Measurements from ENCODE around the gene RIC3.

Gene RIC3

DNA sequence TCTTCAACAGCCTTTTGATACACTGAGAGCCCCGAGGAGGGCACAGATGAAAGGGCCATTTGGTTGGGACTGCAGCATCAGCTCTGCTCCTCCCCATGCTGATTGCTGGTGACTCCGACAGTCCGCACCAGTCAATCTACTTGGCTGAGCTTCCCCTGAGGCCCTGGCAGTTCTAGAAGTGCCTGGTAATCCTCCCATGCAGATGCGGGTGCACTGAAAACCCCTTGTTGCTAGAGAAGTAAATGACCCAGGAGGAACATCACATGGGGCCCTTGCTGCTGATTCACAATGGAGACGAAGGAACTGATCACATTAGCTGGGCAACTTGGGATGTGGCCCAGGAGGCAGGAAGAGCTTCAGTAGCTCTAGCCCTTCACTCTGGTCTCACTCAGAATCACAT, 35.2 kb upstream of the RIC3 start:
- Histone ChIP-seq H3K9me3 (no peaks in the 10 kb centered on the region), H3K27ac (no peak overlapping the region), H3K36me3 (no peaks in the 10 kb centered on the region), H3K4me1 (ENCODE audit: control insufficient read depth in 1 of 2, insufficient read depth in 1 of 2, low read depth in 1 of 2, low read length in 1 of 2) (no peaks in the 10 kb centered on the region), H3K27me3 (peaks cover 66% of the 10 kb centered on the region), H3K4me3 (ENCODE audit: low read depth in 1 of 2, low read length in 1 of 2) (no peak overlapping the region)
- TF ChIP-seq CTCF (IDR thresholded peaks at IDR 0.05) = no peak

- Histone ChIP-seq H3K9me3 (no peaks in the 10 kb centered on the region), H3K4me1 (ENCODE audit: control insufficient read depth in 1 of 2, insufficient read depth in 1 of 2, low read depth in 1 of 2, low read length in 1 of 2) (no peaks in the 10 kb centered on the region), H3K27me3 (peaks cover 66% of the 10 kb centered on the region), H3K4me3 (ENCODE audit: low read depth in 1 of 2, low read length in 1 of 2) (no peak overlapping the region), H3K27ac (no peak overlapping the region), H3K36me3 (no peaks in the 10 kb centered on the region)
- TF ChIP-seq CTCF (IDR thresholded peaks at IDR 0.05) = no peak
Measured at GRCh38 chr11:8203414-8203715, 34.5 kb upstream of the RIC3 start.

GRCh38 chr11:8202516-8203413, 33.9 kb upstream of the RIC3 start:
- Histone ChIP-seq H3K4me3 (ENCODE audit: low read depth in 1 of 2, low read length in 1 of 2) (no peak overlapping the region), H3K9me3 (no peaks in the 10 kb centered on the region), H3K36me3 (no peaks in the 10 kb centered on the region), H3K27ac (no peak overlapping the region), H3K4me1 (ENCODE audit: control insufficient read depth in 1 of 2, insufficient read depth in 1 of 2, low read depth in 1 of 2, low read length in 1 of 2) (no peaks in the 10 kb centered on the region), H3K27me3 (peaks cover 61% of the 10 kb centered on the region)
- TF ChIP-seq CTCF (IDR thresholded peaks at IDR 0.05) = no peak

DNA sequence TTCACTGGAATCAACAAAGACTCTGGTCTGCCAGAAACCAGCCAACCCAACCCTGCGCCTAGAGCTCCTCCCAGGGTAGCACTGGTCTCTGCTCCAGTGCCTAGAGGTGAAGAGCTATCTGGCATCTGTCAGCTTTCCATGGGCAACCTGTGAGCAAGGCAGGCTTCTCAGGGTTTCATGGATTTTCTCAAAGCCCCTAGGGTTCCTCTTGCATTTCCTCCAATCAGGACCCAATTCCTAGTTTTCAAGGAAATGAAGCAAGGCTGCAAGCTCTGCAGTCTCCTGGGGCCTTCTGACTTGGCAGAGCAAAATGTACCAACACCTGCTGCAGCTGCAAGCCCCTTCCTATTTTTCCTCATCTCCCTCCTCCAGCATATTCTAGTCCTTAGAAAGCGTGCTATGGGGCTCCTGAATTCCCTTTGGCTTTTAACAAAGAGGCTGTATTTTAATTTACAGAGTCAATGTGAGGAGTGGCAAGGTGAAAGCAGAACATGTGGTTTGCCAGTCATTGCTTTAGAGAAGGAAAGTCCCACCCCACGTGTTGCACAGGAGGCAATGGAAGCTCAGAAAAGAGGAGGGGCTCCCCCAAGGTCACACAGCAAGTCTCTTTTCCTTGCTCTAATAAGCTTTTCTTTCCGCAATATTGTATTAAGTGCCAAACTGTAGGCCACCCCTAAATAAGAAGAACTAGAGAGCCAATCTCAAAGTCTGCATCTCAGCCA, 33.0 kb upstream of the RIC3 start:
- Histone ChIP-seq H3K4me1 (ENCODE audit: control insufficient read depth in 1 of 2, insufficient read depth in 1 of 2, low read depth in 1 of 2, low read length in 1 of 2) (no peaks in the 10 kb centered on the region), H3K27ac (no peak overlapping the region), H3K27me3 (peaks cover 51% of the 10 kb centered on the region), H3K4me3 (ENCODE audit: low read depth in 1 of 2, low read length in 1 of 2) (no peak overlapping the region), H3K9me3 (no peaks in the 10 kb centered on the region), H3K36me3 (no peaks in the 10 kb centered on the region)
- TF ChIP-seq CTCF (IDR thresholded peaks at IDR 0.05) = no peak

DNA sequence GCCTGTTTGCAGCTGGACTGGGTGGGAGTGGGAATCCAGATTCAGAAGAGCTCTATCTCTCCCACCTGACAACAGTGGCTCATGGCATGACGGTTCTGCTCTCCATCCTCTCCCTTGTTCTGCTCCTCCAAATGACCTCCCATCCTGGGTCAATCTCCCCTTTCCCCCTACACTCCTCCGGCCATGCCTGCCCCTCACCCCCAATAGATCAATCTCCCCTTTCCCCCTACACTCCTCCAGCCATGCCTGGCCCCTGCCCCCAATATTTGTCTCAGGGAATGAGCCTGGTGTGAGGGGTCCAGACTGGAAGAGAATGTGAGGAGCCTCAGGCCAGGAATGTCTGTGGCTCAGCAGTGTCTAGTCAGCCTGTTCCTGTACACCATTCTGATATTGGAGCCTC, 30.9 kb upstream of the RIC3 start:
- H3K36me3 ChIP-seq = no peaks in the 10 kb centered on the region
- no peaks in the 10 kb centered on the region for H3K9me3 ChIP-seq
- H3K4me3 ChIP-seq (ENCODE audit: low read depth in 1 of 2, low read length in 1 of 2) = no peak overlapping the region
- no peaks in the 10 kb centered on the region for H3K4me1 ChIP-seq (ENCODE audit: control insufficient read depth in 1 of 2, insufficient read depth in 1 of 2, low read depth in 1 of 2, low read length in 1 of 2)
- TF ChIP-seq CTCF (IDR thresholded peaks at IDR 0.05) = no peak
- H3K27me3 ChIP-seq = peaks cover 43% of the 10 kb centered on the region
- no peak overlapping the region for H3K27ac ChIP-seq
